Endothelial cell of umbilical vein (primary cell): ENCODE data around the gene FTSJ1. TPM values are rescaled to one million over a fixed set of nuclear protein-coding genes. Genes with fewer than 3 reads are reported as not detected.

Source experiments
- BruUV-seq: library from RNA; stranded (reverse); fragments of 400-500 nt; replicated peaks from 2 replicates; lab custom pipeline; 2021; lab: Mats Ljungman, UMichigan
- CTCF ChIA-PET: fragments of 300-600, 350-600 bp; sonication (Branson Sonifier 250); formaldehyde crosslinking; loops from one replicate; lab custom pipeline; 2021; ENCODE audit warnings: antibody characterized with exemption, inconsistent platforms; lab: Charles Lee
- POLR2A ChIA-PET: fragments of 300-600, 350-600 bp; sonication (Branson Sonifier 250); formaldehyde crosslinking; loops from one replicate; lab custom pipeline; 2021; ENCODE audit warnings: antibody characterized with exemption, inconsistent platforms; lab: Charles Lee
- DNase-seq: peaks from one replicate; pipeline ENCODE4 v3.0.0-alpha.2; 2011; ENCODE audit warnings: low read depth, low spot score
- FAIRE-seq: peaks from 2 replicates; lab custom pipeline; 2011; peaks lifted over from hg19 to GRCh38; lab: Jason Lieb, UNC
- H2AFZ ChIP-seq: 2 replicates; pipeline ENCODE4 v1.6.0; 2012; ENCODE audit warnings: low read depth, low read length, control low read depth, inconsistent platforms
- H3K27ac ChIP-seq: 2 replicates; pipeline ENCODE4 v1.5.1; 2011; ENCODE audit warnings: low read depth, mild to moderate bottlenecking, control low read depth, low read length, moderate library complexity; ENCODE audit not compliant: insufficient read depth
- H3K27me3 ChIP-seq, 2 experiments: 2 replicates each; pipeline versions ENCODE4 v1.6.0 to v1.6.1; 2011; ENCODE audit warnings: low read length in 2 of 2, mixed read lengths in 1 of 2; ENCODE audit not compliant: control insufficient read depth in 2 of 2, insufficient read depth in 2 of 2
- H3K36me3 ChIP-seq, 2 experiments: 2 replicates in 1 of 2; 3 replicates in 1 of 2; pipeline ENCODE4 v1.5.1; 2011; ENCODE audit warnings: low read length in 2 of 2, mild to moderate bottlenecking in 1 of 2, moderate library complexity in 1 of 2; ENCODE audit not compliant: control insufficient read depth in 2 of 2, insufficient read depth in 2 of 2; ENCODE audit errors: extremely low read depth in 1 of 2
- H3K4me1 ChIP-seq: 3 replicates; pipeline ENCODE4 v1.5.1; 2011; ENCODE audit warnings: mild to moderate bottlenecking, low read length; ENCODE audit not compliant: control insufficient read depth, insufficient read depth; ENCODE audit errors: extremely low read depth
- H3K4me2 ChIP-seq: 2 replicates; pipeline ENCODE4 v1.6.1; 2011; ENCODE audit warnings: low read length, control low read depth, mixed read lengths; ENCODE audit not compliant: insufficient read depth
- H3K4me3 ChIP-seq, 3 experiments: fragments of 200-600 bp in 1 of 3; sonication (generic), shearing (Covaris generic) in 1 of 3; replicated peaks in 1 of 3; 2 replicates each; pipeline ENCODE4 v1.5.1; 2011 to 2016; ENCODE audit warnings: control low read depth in 3 of 3, low read length in 3 of 3, mild to moderate bottlenecking in 2 of 3, inconsistent platforms in 1 of 3, low read depth in 1 of 3, moderate library complexity in 1 of 3; ENCODE audit not compliant: insufficient read depth in 1 of 3
- H3K79me2 ChIP-seq: 2 replicates; pipeline ENCODE4 v1.6.0; 2012; ENCODE audit warnings: low read length, inconsistent platforms; ENCODE audit not compliant: control insufficient read depth, insufficient read depth
- H3K9ac ChIP-seq: replicated peaks from 2 replicates; pipeline ENCODE3; 2011; ENCODE audit warnings: low read length, control low read depth; ENCODE audit not compliant: insufficient read depth; ENCODE audit errors: extremely low read depth
- H3K9me1 ChIP-seq: replicated peaks from 3 replicates; pipeline ENCODE4 v1.6.0; 2011; ENCODE audit warnings: mild to moderate bottlenecking, low read length; ENCODE audit not compliant: control insufficient read depth, insufficient read depth; ENCODE audit errors: extremely low read depth
- H3K9me3 ChIP-seq: replicated peaks from 2 replicates; pipeline ENCODE4 v1.5.1; 2012; ENCODE audit warnings: low read length, inconsistent platforms; ENCODE audit not compliant: control insufficient read depth, insufficient read depth
- H4K20me1 ChIP-seq: replicated peaks from 2 replicates; pipeline ENCODE3; 2011; ENCODE audit warnings: mild to moderate bottlenecking, low read length; ENCODE audit not compliant: control insufficient read depth, insufficient read depth; ENCODE audit errors: extremely low read depth
- CTCF ChIP-seq, 2 donors: IDR thresholded peaks; 1 replicate in 1 of 2; 2 replicates in 1 of 2; pipeline ENCODE4 v1.5.1; 2011; ENCODE audit warnings: low read length in 2 of 2, mild to moderate bottlenecking in 2 of 2, moderate library complexity in 2 of 2, control low read depth in 1 of 2, inconsistent platforms in 1 of 2, low read depth in 1 of 2; ENCODE audit not compliant: insufficient read depth in 1 of 2; ENCODE audit errors: extremely low read depth in 1 of 2
- EZH2 ChIP-seq: IDR thresholded peaks from 2 replicates; pipeline ENCODE4 v1.6.1; 2012; ENCODE audit warnings: borderline replicate concordance, low read depth, mild to moderate bottlenecking, moderate library complexity, low read length, inconsistent platforms; ENCODE audit not compliant: severe bottlenecking
- FOS ChIP-seq: IDR thresholded peaks from 2 replicates; pipeline ENCODE4 v1.6.1; 2011; ENCODE audit warnings: mild to moderate bottlenecking, low read length, moderate library complexity, borderline replicate concordance; ENCODE audit not compliant: insufficient read depth
- GATA2 ChIP-seq: IDR thresholded peaks from 2 replicates; pipeline ENCODE4 v1.7.0; 2011; ENCODE audit warnings: low read depth, mild to moderate bottlenecking, moderate library complexity, mixed read lengths, low read length; ENCODE audit not compliant: insufficient read length, insufficient read depth
- JUN ChIP-seq: IDR thresholded peaks from 2 replicates; pipeline ENCODE4 v1.6.1; 2011; ENCODE audit warnings: borderline replicate concordance, low read depth; ENCODE audit not compliant: insufficient read length, insufficient read depth
- MAX ChIP-seq: IDR thresholded peaks from 2 replicates; pipeline ENCODE4 v1.6.1; 2011; ENCODE audit not compliant: insufficient read depth, insufficient read length
- MYC ChIP-seq: IDR thresholded peaks from one replicate; pipeline ENCODE4 v1.6.1; 2011; ENCODE audit warnings: mild to moderate bottlenecking, low read depth, low read length
- POLR2A ChIP-seq: IDR thresholded peaks from 2 replicates; pipeline ENCODE4 v1.6.1; 2012; ENCODE audit warnings: low read depth, mild to moderate bottlenecking, control low read depth, low read length
- POLR2AphosphoS5 ChIP-seq: IDR thresholded peaks from 2 replicates; pipeline ENCODE4 v1.6.1; 2012; ENCODE audit warnings: low read depth, mild to moderate bottlenecking, control low read depth, low read length, moderate library complexity; ENCODE audit not compliant: insufficient read depth
- dilution Hi-C: fragments of 300-500 bp; cut with MboI; formaldehyde crosslinking; loops from one replicate; pipeline ENCODE4 v1.15.0; 2019; ENCODE audit warnings: low sequenced_read_pairs; ENCODE audit not compliant: extremely low pct_ligation_motif_present
- intact Hi-C: fragments of 100-400 bp; cut with micrococcal nuclease; formaldehyde crosslinking; loops from one replicate; pipeline ENCODE4 v1.10.0; 2022
- polyA plus RNA-seq, 4 experiments: library from polyadenylated mRNA; depleted of rRNA in 3 of 4; stranded (reverse) in 3 of 4; unstranded in 1 of 4; fragments of >200 nt; gene quantifications; 2 replicates each; pipeline versions ENCODE4 v1.2.1 to v1.2.3, GENCODE V29; 2011 to 2012; ENCODE audit warnings: missing spikeins in 1 of 4
- total RNA-seq: library from RNA; stranded (reverse); gene quantifications from 2 replicates; pipeline ENCODE4 v1.2.3, GENCODE V29; 2021

Gene FTSJ1
- total and polyA plus RNA-seq, 2 donors (not counting 3 experiments of a cell fraction or from before 2014, with no cell fraction given) = 59.9 to 63.9 TPM

GRCh38 chrX:48472851-48473703 lies 2.9 kb upstream of the FTSJ1 start:
- peaks cover 6% of the 10 kb centered on the region for H3K4me1 ChIP-seq
- no peaks in the 10 kb centered on the region for H3K9me3 ChIP-seq
- no peak for TF ChIP-seq FOS
- TF ChIP-seq JUN = no peak
- no peak for TF ChIP-seq GATA2
- no peak for TF ChIP-seq POLR2A
- TF ChIP-seq CTCF (IDR thresholded peaks at IDR 0.05; ENCODE audit: extremely low read depth in 1 of 2, insufficient read depth in 1 of 2, low read depth in 1 of 2, low read length in 2 of 2) = no peak
- no peak for TF ChIP-seq MAX
- TF ChIP-seq POLR2AphosphoS5 = no peak
- no peak for TF ChIP-seq EZH2
- no peak for TF ChIP-seq MYC
- no peak overlapping the region for H3K4me3 ChIP-seq
- FAIRE-seq (no peak), DNase-seq (no peak)
- H3K4me2 ChIP-seq = no peak overlapping the region
- no TSS peak for BruUV-seq
- ChIA-PET CTCF (interaction anchor here (1.3 to 1.8 kb wide), 2 partner anchors 21 to 390 kb away, joined by 3 to 4 read pairs; no protein-coding TSS in a partner anchor), POLR2A (no interaction called here)
- H3K27ac ChIP-seq = no peak overlapping the region
- H3K9ac ChIP-seq = no peak overlapping the region
- intact Hi-C loops = no loop called here
- no peaks in the 10 kb centered on the region for H4K20me1 ChIP-seq
- peaks cover 2 to 6% of the 10 kb centered on the region in 2 experiments for H3K27me3 ChIP-seq
- H2AFZ ChIP-seq = no peak overlapping the region
- no peaks in the 10 kb centered on the region for H3K36me3 ChIP-seq
- H3K79me2 ChIP-seq = peaks cover 23% of the 10 kb centered on the region
- dilution Hi-C loops = no loop called here
- no peaks in the 10 kb centered on the region for H3K9me1 ChIP-seq
